GM19395 (cell line): ENCODE data around the gene GRAP2.
"Not testable (repeated sequence)": the region's sequence is repeated elsewhere in the genome, so short reads cannot be mapped to it uniquely, and the experiment has no call there.

Experiments
- ATAC-seq: cut with Tn5 transposase; IDR thresholded peaks from one replicate; pipeline ENCODE4 v1.9.1; 2021; ENCODE audit warnings: mild to moderate bottlenecking, moderate library complexity; ENCODE audit not compliant: unreplicated experiment

GRAP2 gene

DNA sequence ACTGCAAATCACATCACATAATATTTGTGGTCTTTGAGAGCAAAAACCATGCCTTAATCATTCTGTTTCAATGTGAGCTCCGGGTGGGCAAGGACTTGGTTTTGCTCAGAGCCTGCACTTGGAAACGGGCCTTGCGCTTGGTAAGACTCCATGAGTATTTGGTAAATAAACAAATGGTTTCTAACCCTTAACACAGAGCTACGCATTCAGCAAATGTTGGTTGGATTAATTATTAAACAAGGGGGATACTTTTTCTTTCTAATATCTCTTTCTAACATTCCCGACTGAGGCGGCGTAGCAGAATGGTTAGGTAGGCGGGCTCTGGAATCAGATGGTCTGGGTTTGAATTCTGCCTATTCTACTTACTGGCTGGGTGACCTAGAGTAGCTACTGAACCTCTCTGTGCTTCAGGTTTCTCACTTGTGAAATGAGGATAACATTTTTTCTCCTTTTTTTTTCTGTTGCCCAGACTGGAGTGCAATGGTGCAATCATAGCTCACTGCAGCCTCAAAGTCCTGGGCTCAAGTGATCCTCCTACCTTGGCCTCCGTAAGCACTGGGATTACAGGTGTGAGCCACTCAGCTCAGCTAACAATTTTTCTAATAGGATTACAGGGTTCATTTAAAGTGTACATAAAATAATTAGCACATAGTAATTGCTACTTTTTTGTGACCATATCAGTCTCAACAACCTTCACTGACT is 90.4 kb downstream of the GRAP2 start:
- ATAC-seq = no peak

DNA sequence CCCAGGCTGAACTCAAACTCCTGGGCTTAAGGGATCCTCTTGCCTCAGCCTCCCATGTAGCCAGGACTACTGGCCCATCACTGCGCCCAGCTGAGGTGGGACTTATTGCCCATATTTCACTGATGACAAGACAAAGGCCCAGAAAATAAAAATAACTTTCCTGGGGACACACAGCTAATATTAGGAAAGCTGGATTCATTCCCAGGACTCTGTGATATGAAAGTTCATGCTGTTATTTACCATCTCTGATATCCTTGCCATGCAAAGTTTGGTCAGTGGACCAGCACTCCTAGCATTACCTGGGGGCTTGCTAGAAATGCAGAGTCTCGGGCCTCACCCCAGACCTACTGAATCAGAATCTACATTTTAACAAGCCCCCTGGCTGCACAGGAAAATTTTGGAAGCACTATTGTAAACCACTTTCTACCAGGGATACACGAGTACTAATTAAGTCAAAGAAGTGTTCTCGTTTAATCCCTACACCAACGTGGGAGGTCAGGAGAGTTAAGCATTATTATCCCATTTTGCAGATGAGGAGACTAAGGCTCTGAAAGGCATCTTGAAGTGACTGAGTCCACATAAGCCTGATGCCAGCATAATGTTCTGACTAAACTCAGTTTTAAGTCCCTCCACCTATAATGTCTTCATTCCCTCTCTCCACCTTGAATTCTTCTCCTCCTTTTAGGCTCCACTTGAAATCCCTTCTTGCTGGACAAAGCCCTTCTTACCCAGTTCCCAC is 91.4 kb downstream of the GRAP2 start:
- no peak for ATAC-seq

DNA sequence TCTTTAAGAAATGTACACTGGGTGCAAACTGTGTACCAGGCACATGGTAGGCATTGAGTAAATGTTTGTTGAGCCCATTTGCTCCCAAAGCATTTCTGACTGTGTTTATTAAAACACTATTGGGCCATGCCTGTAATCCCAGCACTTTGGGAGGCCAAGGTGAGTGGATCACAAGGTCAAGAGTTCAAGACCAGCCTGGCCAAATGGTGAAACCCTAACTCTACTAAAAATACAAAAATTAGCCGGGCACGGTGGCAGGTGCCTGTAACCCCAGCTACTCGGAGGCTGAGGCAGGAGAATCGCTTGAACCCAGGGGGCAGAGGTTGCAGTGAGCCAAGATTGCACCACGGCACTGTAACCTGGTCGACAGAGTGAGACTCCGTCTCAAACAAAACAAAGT is 92.0 kb downstream of the GRAP2 start:
- ATAC-seq = not testable (repeated sequence)

DNA sequence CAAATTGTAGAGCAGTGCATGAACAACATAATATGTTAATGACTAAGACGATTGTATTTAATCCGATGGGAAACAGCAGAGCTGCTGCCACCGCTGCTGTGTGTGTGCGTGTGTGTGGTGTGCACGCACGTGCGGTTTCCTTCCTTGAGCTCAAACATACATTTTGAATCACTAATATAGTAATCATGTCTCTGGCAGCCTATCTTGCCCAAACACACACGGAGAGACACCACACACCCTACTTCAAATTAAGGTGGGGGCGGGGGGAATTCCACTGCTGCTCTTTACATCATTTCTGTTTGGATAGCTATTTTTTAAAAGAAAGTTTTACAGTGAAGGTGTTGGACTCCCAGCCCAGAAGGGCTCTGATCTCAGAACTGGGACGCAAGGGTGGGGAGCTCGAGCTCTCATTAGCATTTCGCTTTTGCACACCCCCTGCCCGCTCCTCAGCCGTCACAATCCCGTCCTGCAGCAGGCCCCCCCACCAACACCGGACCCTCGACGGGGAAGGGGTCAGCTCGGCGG is 93.2 kb downstream of the GRAP2 start:
- ATAC-seq = no peak

DNA sequence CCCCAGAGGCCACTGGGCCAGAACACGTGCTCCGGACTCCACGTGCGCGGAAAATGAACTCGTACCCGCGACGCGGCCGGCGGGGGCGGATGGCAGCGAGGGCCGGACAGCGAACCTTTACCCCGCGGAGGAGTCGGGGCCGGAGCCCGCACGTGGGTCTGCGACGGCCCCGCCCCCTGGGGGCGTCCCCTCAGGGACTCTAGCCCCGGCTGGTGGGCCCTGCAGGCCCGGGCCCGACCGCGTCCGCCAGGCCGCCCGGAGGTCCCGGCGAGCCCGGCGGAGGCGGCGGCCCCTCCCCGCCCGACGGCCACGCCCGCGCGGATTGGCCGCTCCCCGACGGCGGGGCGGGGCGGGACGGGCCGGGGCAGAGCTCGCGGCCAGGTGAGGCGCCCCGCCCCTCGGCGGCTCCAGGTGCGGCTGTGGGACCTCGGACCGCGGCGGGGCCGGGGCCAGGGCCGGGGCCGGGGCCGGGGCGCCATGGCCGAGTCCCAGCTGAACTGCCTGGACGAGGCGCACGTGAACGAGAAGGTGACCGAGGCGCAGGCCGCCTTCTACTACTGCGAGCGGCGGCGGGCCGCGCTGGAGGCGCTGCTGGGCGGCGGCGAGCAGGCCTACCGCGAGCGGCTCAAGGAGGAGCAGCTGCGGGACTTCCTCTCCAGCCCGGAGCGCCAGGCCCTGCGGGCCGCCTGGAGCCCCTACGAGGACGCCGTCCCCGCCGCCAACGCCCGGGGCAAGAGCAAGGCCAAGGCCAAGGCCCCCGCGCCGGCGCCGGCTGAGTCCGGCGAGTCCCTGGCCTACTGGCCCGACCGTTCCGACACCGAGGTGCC is 93.9 kb downstream of the GRAP2 start, which contains the start of gene FAM83F:
TSS of gene FAM83F (plus strand) at position 389 of the 827 bp plus-strand sequence. CDS start at position 478, 89 bp downstream.
- ATAC-seq = no peak

DNA sequence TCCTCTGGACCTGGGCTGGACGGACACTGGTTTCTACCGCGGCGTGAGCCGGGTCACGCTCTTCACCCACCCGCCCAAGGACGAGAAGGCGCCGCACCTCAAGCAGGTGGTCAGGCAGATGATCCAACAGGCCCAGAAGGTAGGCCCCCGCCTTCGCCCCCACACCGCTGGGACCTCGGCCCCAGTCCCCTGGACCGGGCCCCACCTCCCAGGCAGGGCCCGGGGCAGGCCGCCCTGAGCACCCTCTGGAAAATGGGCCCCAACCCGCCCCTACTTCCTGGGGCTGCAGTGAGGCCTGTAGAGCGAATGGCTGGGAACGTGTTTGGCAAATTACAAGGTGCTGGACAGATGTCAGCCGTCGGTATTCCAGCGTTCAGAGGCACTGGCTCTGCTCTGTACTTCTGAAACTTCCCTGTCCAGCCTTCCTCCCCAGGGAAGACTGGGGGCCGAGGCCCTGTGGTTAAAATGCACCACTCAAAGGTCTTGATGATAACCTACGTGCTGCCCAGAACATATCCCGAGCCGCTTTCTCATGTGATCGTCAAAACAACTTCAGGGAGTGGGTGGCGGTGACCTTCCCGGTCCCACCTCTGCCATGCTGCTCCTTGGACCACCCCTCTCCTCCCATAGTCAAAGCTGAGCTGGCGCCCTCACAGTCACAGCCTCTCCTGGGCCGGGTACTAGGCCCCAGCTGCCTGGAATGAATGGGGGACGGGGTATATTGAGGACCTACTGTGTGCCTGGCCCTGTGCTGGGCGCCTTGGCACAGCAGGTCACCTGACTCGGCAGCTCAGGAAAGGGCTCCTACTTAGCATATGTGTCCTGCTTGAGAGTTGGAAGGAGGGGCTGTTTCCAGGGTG is 94.7 kb downstream of the GRAP2 start:
- no peak for ATAC-seq

DNA sequence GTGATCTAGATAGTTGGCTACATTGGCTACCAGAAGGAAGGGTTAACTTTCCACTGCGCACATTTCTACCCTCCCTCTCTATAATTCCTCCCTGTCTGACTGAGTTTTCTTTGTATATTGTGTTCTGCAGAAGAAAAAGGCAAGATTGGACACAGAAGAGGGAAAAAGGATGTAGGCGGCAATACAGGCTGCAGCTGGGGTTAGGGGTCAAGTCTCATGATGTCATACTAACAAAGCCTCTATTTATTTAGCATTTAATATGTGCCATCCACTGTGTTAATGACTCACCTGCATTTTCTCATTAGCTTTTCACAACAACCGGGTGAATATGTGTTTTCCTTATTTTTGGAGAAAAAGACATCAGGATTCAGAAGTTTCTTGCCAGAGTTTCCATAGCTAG is 95.8 kb downstream of the GRAP2 start:
- no peak for ATAC-seq

DNA sequence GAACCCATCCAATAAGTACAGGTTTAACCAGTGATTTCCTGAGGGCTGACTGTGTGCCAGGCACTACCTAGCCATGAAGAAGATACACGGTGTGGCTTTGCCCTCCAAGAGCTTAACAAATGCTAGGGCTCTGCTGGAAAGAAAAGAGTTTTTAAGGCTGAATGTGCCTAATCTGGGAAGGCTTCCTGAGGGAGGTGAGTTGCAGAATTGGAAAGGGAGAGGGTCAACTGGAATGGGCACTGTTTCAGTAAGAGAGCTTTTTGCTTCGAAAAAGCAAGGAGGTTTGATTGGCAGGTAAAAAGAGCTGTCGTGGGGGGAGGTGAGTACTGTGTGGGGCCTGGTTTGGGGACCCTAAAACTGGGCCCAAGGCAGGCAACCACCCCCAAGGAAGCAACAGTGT is 96.5 kb downstream of the GRAP2 start:
- no peak for ATAC-seq

DNA sequence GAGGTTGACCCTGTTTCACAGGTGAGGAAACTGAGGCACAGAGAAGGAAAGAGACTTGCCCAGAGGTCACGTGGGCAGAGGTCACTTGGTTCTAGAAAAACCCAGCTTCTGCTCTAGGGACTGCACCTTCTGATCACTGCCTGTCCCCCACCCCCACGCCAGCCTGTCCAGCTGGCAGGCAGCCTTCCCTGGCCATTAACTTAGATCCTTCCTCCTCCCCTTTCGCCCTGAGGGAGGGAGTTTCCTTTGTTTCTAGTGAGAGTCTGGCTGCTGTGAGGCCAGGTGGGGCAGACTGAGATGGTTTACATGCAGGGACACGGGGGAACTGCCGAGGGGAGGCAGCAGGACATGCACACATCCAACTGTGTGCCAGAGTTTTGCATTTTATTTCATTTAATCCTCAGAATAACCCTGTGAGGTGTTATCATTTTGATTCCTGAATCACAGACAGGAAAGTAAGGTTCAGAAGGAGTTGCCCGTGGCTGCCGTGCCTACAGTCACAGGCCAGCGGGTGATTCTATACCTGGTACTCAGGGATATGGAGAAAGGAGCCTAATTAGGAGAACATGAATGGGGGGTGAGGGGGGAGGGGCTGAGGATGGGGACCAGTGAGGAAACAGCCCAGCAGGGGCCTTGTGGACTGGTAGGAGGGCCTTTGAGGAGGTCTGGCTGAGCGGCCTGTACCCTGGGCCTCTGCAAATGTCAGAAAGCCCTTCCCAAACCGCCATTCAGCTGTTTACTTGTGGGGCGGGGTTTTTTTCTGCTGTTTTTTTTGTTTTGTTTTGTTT is 97.2 kb downstream of the GRAP2 start:
- no peak for ATAC-seq

DNA sequence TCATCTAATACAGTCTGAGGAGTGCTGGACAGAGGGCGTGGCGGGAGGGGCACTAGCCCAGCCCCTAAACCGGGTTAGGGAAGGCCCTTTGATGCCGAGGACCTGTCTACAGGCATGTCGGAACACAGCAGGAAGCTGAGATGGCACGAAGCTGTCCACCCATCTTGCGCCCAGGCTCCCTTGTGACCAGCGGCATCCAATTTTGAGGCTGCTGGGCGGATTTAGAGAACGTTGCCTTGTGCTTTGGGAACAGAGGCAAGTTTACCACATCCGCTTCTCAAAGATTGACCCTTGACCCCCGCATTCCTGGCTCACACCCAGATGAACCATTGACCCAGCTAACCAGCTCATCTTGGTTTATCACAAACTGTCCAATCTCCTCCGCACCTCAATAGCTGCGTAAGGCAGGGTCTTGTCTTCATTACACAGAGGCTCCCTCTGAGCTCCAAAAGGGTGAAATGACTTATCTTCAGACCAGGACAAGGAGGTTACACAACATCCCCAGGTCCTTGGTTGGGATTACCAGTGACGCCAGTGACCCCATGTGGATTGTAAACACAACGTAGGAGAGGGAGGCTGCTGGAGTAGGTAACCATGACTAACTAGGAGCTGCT is 98.4 kb downstream of the GRAP2 start:
- ATAC-seq = no peak

DNA sequence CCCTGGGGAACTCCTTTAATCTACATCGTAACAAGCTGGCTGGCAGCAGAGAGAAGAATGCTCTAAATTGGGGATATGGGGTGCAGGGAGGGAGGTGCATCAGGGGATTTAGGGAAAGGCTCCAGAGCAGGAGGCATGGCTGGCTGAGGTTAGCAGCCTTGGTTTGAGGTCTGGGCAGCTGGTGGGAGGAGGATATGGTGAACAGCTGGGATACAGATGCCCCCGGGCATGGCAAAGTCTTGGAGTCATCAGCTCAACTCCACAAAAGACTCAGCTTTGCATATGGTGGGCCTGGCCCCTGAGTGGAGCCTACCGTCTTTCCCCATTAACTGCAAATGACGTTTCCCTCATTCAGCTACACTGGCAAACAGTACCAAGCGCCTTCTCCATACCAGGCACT is 99.3 kb downstream of the GRAP2 start:
- no peak for ATAC-seq

DNA sequence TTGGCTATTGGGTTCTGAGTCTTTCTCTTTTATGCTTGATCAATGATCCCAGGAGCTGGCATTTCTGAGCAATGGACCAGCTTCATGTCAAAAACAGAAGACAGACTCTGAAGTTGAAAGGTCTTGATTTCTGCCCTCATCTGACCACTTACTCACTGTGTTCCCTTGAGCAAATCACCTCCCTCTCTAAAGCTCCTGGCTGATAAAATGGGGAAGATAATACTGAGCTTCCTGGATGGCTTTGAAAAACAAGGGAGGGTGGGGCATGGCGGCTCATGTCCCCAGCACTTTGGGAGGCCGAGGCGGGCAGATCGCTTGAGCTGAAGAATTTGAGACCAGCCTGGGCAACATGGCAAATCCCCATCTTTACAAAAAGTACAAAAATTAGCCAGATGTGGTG is 100.2 kb downstream of the GRAP2 start:
- ATAC-seq = no peak

DNA sequence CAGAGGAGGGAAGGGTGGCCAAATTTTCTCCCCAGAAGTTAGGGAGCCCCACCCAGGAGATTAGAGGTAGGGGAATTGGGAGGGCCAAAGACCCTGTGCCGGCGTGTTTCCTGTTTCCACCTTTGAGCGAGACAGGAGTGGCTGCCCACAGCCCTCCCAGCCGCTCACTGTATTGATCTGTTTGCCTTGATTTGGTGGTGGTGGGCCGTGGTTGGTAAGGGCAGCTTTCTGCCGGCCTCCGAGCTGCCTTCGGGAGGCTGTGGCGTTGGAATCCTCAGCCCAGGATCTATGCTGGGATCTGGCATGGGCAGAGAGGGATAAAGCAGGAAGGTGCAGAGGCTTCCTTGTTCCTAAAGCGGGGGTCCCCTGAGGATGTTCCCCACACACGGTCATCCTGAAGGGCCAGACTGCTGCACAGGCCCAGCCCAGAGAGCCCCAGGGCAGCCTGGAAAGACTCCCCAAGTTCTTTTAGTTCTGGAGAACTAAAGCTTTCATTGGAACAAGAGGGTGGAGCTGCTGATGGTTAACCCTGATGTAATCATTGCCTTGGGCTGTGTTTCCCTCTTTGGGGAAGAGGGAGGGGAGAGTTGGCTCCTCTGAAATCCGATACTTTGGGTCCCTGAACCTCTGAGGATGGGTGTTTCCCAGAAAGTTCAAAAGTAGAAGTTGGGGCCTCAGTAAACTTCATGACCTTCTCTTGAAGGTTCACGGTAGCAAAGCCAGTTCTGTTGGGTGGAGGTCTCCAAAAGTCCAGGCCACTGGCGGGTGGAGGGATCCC is 101.1 kb downstream of the GRAP2 start:
- ATAC-seq = no peak

DNA sequence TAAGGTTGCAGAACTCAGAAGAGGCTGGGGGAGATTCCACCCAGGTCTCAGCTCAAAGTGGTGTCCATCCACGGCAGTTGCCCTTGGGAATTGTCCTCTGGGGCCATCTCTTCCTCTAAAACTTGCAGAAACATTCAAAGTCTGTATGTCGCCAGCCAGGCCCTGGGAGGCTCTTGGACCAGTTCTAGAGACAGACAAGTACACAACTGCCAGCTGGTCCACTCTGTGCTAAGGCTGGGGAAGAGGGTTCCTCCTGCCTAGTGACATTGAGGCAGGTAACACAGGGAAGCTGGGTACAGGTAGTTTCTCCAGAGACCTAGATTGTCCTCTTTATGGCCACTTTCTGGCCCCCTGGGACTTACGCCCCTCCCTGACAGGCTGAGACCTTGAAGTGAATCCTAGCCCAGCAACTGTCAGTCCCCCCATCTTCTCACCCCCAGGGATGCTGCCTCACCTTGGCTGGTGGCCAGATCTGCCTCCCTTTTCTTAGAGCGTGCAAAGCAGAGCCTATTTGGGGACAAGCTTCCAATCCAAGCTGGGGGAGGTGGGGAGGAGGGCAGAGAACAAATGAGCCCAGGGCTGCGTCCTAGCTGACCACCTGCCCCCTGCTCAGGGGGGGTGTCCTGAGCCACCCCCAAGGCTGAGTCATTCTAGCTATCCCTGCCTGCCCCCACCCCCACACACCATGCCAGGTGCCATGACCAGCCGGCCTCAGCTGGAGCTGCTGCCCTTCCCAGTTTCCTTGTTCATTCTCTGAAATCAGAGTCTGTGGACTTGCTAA is 102.2 kb downstream of the GRAP2 start:
- no peak for ATAC-seq

DNA sequence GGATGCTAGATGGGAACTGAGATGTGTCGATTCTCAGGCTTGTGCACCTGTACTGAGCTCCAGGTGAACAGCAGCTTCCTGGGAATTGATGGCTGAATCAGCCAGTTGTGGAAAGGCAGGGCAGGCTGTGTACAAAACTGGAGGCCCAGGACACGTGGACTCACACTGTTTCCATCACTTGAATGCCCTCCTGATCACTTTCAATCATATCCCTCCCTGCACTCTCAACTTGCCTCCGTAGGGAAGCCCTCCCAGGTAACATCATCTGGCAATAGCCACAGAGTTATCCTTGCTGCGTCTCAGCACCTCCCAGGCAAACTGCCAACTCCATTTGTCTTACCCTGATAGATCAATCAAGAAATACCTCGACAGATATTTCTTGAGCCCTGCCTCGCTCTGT is 104.0 kb downstream of the GRAP2 start:
- no peak for ATAC-seq

DNA sequence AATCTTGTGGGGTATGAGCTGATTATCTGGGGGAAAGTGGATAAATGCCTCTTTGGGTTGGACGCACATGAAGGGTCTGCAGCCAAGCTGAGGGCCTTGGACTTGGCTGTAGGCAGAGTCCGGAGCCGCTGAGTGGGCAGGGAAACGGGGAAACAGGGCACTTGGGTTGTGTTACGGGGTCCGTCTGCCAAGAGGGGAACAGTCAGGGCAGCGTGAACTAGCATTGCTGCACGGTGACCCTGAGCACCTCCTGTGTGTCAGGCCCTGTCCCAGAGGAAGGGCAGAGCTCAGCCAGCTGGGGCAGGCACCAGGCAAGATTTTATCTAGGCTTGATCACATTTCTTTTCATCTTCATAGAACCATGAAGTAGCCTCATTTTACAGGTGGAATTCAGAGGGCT is 105.8 kb downstream of the GRAP2 start:
- no peak for ATAC-seq

DNA sequence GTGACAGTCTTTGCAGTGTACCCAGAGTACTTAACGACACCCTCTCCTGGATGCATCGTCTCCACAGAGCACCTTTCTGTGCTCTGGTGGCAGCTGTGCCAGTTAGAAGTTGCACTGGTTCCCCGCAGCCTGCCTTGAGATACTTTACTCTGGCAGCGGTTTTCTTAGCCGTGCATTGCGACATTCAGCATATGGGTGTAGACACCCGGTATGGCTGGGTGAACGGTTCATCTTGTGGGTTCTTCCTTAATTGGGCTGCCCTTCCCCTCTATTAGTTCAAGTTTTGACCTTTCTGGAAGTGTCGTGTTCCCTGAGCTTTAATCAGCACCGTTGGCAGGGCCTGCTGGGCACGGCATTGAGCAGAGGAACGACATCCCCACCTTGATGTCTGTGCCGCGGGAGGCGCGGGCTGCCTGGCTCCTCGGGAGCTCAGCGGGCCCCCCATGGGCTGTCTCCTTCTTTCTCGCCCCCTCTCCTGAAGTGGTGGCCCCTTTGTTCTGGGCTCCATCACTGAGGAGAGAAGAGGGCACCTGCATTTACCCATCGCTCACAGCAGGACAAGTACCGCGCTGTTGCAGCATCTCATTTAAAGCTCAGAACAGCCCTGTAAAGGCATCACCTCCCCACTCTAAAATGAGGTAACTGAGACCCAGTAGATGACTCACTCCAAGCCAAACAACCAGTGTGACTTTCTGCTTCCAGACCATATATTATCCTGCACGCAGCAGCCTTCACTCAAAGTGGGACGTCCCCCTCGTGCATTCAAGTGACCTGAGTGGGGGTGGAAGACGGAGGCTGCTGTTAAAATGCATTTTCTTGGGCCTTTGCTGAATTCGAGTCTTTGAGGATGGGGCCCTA is 107.2 kb downstream of the GRAP2 start:
- ATAC-seq = no peak
